Measurements from ENCODE around the gene IL7R.

DNA sequence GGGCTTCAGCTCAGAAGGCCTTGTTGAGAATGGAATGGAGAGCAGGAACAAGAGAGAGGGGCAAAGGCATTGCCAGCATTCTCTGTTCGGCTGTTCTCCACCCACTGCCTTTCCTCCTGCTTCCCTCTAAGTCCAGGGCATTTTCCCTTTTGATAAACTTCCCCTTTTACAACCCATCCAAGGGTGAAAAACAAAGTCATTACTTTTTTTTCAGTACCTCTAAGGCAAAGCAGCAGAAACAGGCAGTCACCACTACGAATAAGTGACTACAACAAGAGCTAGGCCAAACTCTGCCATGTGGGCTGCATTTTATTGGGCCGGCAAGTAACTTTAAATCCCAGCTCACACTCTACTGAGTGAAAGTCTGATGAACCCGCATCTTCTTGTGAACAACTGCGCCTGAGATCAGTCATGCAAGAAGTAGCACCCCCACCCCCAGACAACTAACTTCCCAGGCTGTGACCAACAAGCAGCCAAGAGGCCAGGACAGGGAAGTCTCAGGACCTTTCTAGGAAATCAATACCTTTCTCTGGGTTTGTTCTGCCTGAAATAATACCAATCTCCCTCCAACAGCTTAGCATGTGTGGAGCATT, 13.1 kb downstream of the IL7R start:
- no peak for TF ChIP-seq POLR2A (IDR thresholded peaks at IDR 0.05; ENCODE audit: low read depth, low read length)
- TF ChIP-seq POLR2AphosphoS5 (IDR thresholded peaks at IDR 0.05; ENCODE audit: low read depth, low read length), result no peak

All from GM12892 (cell line).